GM23338 (cell line): ENCODE measurements around the gene DHRSX.

ENCODE experiments used
- CREB1 ChIP-seq: fragments of 250-450 bp; sonication (Bioruptor Pico); IDR thresholded peaks from 2 replicates; pipeline ENCODE4 v1.5.0; 2020; ENCODE audit warnings: low read depth, mild to moderate bottlenecking, moderate library complexity
- EZH2 ChIP-seq: fragments of 200-600 bp; sonication (generic); IDR thresholded peaks from one replicate; pipeline ENCODE4 v1.8.0; 2017; ENCODE audit warnings: antibody characterized with exemption, mild to moderate bottlenecking, low read depth; ENCODE audit not compliant: unreplicated experiment
- EZH2phosphoT487 ChIP-seq: fragments of 200-600 bp; sonication (generic); IDR thresholded peaks from one replicate; pipeline ENCODE4 v1.8.1; 2018; ENCODE audit warnings: antibody characterized with exemption; ENCODE audit not compliant: unreplicated experiment
- JUNB ChIP-seq: IDR thresholded peaks from one replicate; pipeline ENCODE4 v1.6.1; 2016; ENCODE audit warnings: antibody characterized with exemption; ENCODE audit not compliant: unreplicated experiment
- POLR2AphosphoS5 ChIP-seq: IDR thresholded peaks from 2 replicates; pipeline ENCODE4 v1.6.1; 2016; ENCODE audit warnings: antibody characterized with exemption, low read depth
- ZNF114 ChIP-seq: fragments of 250-450 bp; sonication (Bioruptor Pico); IDR thresholded peaks from 2 replicates; pipeline ENCODE4 v1.5.0; 2020; ENCODE audit warnings: mild to moderate bottlenecking, moderate library complexity
- TF ChIP-seq, protein P1 (sequence below), 2 experiments: fragments of 200-600 bp in 1 of 2; sonication (generic) in 1 of 2; conservative IDR thresholded peaks; 2 replicates each; pipeline versions ENCODE4 v1.5.1 to v1.6.1; 2016 to 2017; ENCODE audit warnings: antibody characterized with exemption in 2 of 2, low read depth in 2 of 2, mild to moderate bottlenecking in 2 of 2, moderate library complexity in 1 of 2
- TF ChIP-seq, protein P2 (sequence below): IDR thresholded peaks from one replicate; pipeline ENCODE4 v1.6.1; 2018; ENCODE audit warnings: antibody characterized with exemption; ENCODE audit not compliant: unreplicated experiment
- TF ChIP-seq, protein P3 (sequence below): fragments of 250-450 bp; sonication (Bioruptor Pico); IDR thresholded peaks from 2 replicates; pipeline ENCODE4 v1.5.0; 2020; ENCODE audit warnings: mild to moderate bottlenecking, moderate library complexity
- TF ChIP-seq, protein P4 (sequence below): IDR thresholded peaks from 2 replicates; pipeline ENCODE4 v1.6.1; 2016; ENCODE audit warnings: antibody characterized with exemption

DNA sequence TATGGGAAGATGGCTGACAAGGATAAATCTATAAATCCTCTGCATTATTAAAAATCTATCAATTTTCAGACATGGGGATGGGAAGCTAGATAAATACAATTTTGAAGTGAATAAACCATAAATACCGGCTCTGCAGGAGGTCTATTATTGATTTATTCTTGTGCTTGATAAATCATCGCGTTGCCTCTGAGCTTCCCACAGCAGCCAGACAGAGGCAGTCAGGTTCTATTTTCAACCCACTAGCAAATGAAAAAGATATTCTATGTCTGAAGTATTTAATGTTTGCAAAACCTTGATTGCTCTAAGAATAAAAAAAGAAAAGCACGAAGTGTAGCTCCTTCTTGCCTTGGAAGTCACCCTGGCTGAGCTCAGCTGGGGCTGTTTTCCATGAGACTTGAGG is 216.2 kb downstream of the DHRSX start:
- TF ChIP-seq, protein P1, sequence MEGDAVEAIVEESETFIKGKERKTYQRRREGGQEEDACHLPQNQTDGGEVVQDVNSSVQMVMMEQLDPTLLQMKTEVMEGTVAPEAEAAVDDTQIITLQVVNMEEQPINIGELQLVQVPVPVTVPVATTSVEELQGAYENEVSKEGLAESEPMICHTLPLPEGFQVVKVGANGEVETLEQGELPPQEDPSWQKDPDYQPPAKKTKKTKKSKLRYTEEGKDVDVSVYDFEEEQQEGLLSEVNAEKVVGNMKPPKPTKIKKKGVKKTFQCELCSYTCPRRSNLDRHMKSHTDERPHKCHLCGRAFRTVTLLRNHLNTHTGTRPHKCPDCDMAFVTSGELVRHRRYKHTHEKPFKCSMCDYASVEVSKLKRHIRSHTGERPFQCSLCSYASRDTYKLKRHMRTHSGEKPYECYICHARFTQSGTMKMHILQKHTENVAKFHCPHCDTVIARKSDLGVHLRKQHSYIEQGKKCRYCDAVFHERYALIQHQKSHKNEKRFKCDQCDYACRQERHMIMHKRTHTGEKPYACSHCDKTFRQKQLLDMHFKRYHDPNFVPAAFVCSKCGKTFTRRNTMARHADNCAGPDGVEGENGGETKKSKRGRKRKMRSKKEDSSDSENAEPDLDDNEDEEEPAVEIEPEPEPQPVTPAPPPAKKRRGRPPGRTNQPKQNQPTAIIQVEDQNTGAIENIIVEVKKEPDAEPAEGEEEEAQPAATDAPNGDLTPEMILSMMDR (conservative IDR thresholded peaks at IDR 0.05; ENCODE audit: low read depth in 2 of 2) = no peak
- TF ChIP-seq EZH2 (no peak), CREB1 (CRISPR knock-in tag) (no peak), EZH2phosphoT487 (no peak), POLR2AphosphoS5 (no peak), JUNB (no peak), ZNF114 (CRISPR knock-in tag) (no peak)
- TF ChIP-seq, protein P2, sequence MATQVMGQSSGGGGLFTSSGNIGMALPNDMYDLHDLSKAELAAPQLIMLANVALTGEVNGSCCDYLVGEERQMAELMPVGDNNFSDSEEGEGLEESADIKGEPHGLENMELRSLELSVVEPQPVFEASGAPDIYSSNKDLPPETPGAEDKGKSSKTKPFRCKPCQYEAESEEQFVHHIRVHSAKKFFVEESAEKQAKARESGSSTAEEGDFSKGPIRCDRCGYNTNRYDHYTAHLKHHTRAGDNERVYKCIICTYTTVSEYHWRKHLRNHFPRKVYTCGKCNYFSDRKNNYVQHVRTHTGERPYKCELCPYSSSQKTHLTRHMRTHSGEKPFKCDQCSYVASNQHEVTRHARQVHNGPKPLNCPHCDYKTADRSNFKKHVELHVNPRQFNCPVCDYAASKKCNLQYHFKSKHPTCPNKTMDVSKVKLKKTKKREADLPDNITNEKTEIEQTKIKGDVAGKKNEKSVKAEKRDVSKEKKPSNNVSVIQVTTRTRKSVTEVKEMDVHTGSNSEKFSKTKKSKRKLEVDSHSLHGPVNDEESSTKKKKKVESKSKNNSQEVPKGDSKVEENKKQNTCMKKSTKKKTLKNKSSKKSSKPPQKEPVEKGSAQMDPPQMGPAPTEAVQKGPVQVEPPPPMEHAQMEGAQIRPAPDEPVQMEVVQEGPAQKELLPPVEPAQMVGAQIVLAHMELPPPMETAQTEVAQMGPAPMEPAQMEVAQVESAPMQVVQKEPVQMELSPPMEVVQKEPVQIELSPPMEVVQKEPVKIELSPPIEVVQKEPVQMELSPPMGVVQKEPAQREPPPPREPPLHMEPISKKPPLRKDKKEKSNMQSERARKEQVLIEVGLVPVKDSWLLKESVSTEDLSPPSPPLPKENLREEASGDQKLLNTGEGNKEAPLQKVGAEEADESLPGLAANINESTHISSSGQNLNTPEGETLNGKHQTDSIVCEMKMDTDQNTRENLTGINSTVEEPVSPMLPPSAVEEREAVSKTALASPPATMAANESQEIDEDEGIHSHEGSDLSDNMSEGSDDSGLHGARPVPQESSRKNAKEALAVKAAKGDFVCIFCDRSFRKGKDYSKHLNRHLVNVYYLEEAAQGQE = no peak
- TF ChIP-seq, protein P3, sequence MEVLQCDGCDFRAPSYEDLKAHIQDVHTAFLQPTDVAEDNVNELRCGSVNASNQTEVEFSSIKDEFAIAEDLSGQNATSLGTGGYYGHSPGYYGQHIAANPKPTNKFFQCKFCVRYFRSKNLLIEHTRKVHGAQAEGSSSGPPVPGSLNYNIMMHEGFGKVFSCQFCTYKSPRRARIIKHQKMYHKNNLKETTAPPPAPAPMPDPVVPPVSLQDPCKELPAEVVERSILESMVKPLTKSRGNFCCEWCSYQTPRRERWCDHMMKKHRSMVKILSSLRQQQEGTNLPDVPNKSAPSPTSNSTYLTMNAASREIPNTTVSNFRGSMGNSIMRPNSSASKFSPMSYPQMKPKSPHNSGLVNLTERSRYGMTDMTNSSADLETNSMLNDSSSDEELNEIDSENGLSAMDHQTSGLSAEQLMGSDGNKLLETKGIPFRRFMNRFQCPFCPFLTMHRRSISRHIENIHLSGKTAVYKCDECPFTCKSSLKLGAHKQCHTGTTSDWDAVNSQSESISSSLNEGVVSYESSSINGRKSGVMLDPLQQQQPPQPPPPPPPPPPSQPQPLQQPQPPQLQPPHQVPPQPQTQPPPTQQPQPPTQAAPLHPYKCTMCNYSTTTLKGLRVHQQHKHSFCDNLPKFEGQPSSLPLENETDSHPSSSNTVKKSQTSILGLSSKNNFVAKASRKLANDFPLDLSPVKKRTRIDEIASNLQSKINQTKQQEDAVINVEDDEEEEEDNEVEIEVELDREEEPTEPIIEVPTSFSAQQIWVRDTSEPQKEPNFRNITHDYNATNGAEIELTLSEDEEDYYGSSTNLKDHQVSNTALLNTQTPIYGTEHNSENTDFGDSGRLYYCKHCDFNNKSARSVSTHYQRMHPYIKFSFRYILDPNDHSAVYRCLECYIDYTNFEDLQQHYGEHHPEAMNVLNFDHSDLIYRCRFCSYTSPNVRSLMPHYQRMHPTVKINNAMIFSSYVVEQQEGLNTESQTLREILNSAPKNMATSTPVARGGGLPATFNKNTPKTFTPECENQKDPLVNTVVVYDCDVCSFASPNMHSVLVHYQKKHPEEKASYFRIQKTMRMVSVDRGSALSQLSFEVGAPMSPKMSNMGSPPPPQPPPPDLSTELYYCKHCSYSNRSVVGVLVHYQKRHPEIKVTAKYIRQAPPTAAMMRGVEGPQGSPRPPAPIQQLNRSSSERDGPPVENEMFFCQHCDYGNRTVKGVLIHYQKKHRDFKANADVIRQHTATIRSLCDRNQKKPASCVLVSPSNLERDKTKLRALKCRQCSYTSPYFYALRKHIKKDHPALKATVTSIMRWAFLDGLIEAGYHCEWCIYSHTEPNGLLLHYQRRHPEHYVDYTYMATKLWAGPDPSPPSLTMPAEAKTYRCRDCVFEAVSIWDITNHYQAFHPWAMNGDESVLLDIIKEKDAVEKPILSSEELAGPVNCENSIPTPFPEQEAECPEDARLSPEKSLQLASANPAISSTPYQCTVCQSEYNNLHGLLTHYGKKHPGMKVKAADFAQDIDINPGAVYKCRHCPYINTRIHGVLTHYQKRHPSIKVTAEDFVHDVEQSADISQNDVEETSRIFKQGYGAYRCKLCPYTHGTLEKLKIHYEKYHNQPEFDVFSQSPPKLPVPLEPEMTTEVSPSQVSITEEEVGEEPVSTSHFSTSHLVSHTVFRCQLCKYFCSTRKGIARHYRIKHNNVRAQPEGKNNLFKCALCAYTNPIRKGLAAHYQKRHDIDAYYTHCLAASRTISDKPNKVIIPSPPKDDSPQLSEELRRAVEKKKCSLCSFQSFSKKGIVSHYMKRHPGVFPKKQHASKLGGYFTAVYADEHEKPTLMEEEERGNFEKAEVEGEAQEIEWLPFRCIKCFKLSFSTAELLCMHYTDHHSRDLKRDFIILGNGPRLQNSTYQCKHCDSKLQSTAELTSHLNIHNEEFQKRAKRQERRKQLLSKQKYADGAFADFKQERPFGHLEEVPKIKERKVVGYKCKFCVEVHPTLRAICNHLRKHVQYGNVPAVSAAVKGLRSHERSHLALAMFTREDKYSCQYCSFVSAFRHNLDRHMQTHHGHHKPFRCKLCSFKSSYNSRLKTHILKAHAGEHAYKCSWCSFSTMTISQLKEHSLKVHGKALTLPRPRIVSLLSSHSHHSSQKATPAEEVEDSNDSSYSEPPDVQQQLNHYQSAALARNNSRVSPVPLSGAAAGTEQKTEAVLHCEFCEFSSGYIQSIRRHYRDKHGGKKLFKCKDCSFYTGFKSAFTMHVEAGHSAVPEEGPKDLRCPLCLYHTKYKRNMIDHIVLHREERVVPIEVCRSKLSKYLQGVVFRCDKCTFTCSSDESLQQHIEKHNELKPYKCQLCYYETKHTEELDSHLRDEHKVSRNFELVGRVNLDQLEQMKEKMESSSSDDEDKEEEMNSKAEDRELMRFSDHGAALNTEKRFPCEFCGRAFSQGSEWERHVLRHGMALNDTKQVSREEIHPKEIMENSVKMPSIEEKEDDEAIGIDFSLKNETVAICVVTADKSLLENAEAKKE (CRISPR knock-in tag) = no peak
- TF ChIP-seq, protein P4, sequence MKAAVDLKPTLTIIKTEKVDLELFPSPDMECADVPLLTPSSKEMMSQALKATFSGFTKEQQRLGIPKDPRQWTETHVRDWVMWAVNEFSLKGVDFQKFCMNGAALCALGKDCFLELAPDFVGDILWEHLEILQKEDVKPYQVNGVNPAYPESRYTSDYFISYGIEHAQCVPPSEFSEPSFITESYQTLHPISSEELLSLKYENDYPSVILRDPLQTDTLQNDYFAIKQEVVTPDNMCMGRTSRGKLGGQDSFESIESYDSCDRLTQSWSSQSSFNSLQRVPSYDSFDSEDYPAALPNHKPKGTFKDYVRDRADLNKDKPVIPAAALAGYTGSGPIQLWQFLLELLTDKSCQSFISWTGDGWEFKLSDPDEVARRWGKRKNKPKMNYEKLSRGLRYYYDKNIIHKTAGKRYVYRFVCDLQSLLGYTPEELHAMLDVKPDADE = no peak
